Smooth muscle cell (in vitro differentiated cells): Measurements from ENCODE around the gene CD80. TPM values are rescaled to one million over a fixed set of nuclear protein-coding genes. Genes with fewer than 3 reads are reported as not detected.

Experiments used
- DNase-seq: peaks from one replicate; lab custom pipeline; 2025; ENCODE audit not compliant: unreplicated experiment; lab: John Stamatoyannopoulos, UW
- H2AFZ ChIP-seq: fragments of 200-600 bp; sonication (generic); 2 replicates; pipeline ENCODE4 v1.6.0; 2016; ENCODE audit warnings: antibody characterized with exemption, low read depth, mild to moderate bottlenecking
- H3F3A ChIP-seq: fragments of 200-600 bp; sonication (generic); 2 replicates; pipeline ENCODE4 v1.6.0; 2017; ENCODE audit warnings: antibody characterized with exemption, low read depth
- H3K27ac ChIP-seq: fragments of 200-600 bp; sonication (generic); 2 replicates; pipeline ENCODE4 v1.5.1; 2016; ENCODE audit warnings: low read depth, mild to moderate bottlenecking
- H3K27me3 ChIP-seq: fragments of 200-600 bp; sonication (generic); 2 replicates; pipeline ENCODE4 v1.6.1; 2016; ENCODE audit warnings: low read depth, mild to moderate bottlenecking
- H3K36me3 ChIP-seq: fragments of 200-600 bp; sonication (generic); 2 replicates; pipeline ENCODE4 v1.5.1; 2016; ENCODE audit warnings: low read depth
- H3K4me1 ChIP-seq: fragments of 200-600 bp; sonication (generic); 2 replicates; pipeline ENCODE4 v1.5.1; 2016; ENCODE audit warnings: low read depth
- H3K4me2 ChIP-seq: fragments of 200-600 bp; sonication (generic); 2 replicates; pipeline ENCODE4 v1.6.0; 2016; ENCODE audit warnings: mild to moderate bottlenecking
- H3K4me3 ChIP-seq: fragments of 200-600 bp; sonication (generic); 2 replicates; pipeline ENCODE4 v1.5.1; 2016; ENCODE audit warnings: mild to moderate bottlenecking
- H3K79me2 ChIP-seq: fragments of 200-600 bp; sonication (generic); 2 replicates; pipeline ENCODE4 v1.6.0; 2016; ENCODE audit warnings: low read depth, mild to moderate bottlenecking
- H3K9ac ChIP-seq: fragments of 200-600 bp; sonication (generic); 2 replicates; pipeline ENCODE4 v1.6.0; 2016; ENCODE audit warnings: low read depth
- H3K9me3 ChIP-seq: fragments of 200-600 bp; sonication (generic); replicated peaks from 2 replicates; pipeline ENCODE4 v1.5.1; 2016; ENCODE audit warnings: low read depth
- H4K20me1 ChIP-seq: fragments of 200-600 bp; sonication (generic); 2 replicates; pipeline ENCODE4 v1.6.0; 2016; ENCODE audit warnings: low read depth
- WGBS: methylation state at CpG from one replicate; pipeline ENCODE4 v1.1.7; 2016; ENCODE audit warnings: low lambda C conversion rate; 5-methylcytosine and 5-hydroxymethylcytosine counted together
- polyA plus RNA-seq: library from polyadenylated mRNA; unstranded; fragments of >200 nt; fragmentation: Nextera tagmentation; extraction: Ambion mirVana; gene quantifications from 2 replicates; pipeline ENCODE4 v1.2.1, GENCODE V29; 2016
- total RNA-seq: library from RNA; depleted of rRNA; stranded (reverse); fragments of >200 nt; gene quantifications from 2 replicates; pipeline ENCODE4 v1.2.3, GENCODE V29; 2014
- TF ChIP-seq, protein P1 (sequence below): fragments of 200-600 bp; sonication (generic); IDR thresholded peaks from 2 replicates; pipeline ENCODE4 v1.5.1; 2017; ENCODE audit warnings: borderline replicate concordance, mild to moderate bottlenecking, antibody characterized with exemption; ENCODE audit not compliant: insufficient read depth, poor library complexity, severe bottlenecking

CD80 gene
- total and polyA plus RNA-seq, 2 experiments from 2014 or later: not detected

DNA sequence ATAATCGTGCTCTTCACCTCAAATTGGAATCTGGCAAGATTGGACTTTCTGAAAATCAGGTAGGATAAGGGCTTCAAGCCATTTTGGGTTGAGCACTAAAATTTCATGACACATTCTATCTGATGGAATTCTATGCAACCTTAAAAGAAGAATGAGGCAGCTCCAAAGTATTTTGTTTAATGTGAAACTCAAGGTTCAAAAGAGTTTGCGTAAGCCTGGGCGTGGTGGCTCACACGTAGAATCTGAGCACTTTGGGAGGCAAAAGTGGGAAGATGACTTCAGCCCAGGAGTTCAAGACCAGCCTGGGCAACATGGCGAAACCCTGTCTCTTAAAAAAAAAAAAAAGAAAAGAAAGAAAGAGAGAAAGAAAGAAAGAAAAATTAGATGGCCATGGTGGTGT lies 34.7 kb upstream of the CD80 start:
- DNase-seq: no peak
- 91% methylated on average over 5 of the region's 5 CpGs for WGBS
- H3K4me2 ChIP-seq: no peak overlapping the region
- no peaks in the 10 kb centered on the region for H3K9me3 ChIP-seq
- no peaks in the 10 kb centered on the region for H3F3A ChIP-seq
- no peak overlapping the region for H3K4me3 ChIP-seq
- no peaks in the 10 kb centered on the region for H4K20me1 ChIP-seq
- TF ChIP-seq, protein P1, sequence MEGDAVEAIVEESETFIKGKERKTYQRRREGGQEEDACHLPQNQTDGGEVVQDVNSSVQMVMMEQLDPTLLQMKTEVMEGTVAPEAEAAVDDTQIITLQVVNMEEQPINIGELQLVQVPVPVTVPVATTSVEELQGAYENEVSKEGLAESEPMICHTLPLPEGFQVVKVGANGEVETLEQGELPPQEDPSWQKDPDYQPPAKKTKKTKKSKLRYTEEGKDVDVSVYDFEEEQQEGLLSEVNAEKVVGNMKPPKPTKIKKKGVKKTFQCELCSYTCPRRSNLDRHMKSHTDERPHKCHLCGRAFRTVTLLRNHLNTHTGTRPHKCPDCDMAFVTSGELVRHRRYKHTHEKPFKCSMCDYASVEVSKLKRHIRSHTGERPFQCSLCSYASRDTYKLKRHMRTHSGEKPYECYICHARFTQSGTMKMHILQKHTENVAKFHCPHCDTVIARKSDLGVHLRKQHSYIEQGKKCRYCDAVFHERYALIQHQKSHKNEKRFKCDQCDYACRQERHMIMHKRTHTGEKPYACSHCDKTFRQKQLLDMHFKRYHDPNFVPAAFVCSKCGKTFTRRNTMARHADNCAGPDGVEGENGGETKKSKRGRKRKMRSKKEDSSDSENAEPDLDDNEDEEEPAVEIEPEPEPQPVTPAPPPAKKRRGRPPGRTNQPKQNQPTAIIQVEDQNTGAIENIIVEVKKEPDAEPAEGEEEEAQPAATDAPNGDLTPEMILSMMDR: no peak
- H2AFZ ChIP-seq: no peak overlapping the region
- no peak overlapping the region for H3K9ac ChIP-seq
- no peaks in the 10 kb centered on the region for H3K79me2 ChIP-seq
- H3K4me1 ChIP-seq: no peaks in the 10 kb centered on the region
- H3K27ac ChIP-seq: no peak overlapping the region
- no peaks in the 10 kb centered on the region for H3K36me3 ChIP-seq
- no peaks in the 10 kb centered on the region for H3K27me3 ChIP-seq

DNA sequence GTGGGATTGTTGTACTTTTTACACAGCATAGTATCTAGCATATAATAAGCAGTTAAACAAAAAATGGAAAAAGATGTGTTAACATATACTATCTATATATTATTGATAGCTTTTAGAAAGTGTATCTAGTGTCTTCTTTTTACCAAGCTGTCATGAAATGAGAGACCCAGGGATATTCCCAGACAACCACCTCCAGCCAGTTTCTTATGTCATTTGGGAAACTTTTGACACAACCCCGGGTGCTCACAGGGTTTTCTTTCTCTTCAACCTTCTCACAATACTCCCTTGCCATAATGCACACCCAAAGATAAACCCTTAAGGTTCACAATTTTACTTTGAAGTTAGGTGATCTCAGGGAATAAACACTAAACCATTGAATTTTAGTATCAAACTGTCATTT lies 33.4 kb upstream of the CD80 start:
- WGBS: 90% methylated on average over 1 of the region's 1 CpG
- Histone ChIP-seq H3K27ac (no peak overlapping the region), H3K4me2 (no peak overlapping the region), H2AFZ (no peak overlapping the region), H3F3A (no peaks in the 10 kb centered on the region), H3K27me3 (no peaks in the 10 kb centered on the region), H3K9me3 (no peaks in the 10 kb centered on the region), H3K79me2 (no peaks in the 10 kb centered on the region), H3K36me3 (no peaks in the 10 kb centered on the region), H3K4me3 (no peak overlapping the region), H4K20me1 (no peaks in the 10 kb centered on the region), H3K4me1 (no peaks in the 10 kb centered on the region), H3K9ac (no peak overlapping the region)
- no peak for DNase-seq
- TF ChIP-seq, protein P1: no peak

DNA sequence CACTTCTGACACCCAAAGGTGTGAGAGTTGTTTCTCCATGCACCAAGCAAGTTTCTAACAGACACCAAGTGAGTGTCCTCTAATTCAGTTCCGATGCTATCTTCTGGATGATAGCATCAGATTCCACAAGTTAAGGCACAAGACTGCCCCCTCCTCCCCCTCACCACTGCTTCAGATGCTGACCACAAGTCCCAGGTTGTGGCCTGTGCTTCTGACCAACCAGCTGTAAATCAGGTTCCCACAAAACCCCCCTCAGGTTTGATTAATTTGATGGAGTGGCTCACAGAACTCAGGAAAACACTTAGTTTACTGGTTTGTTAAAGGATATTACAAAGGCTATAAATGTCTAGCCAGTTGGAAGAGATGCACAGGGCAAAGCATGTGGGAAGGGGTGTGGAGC lies 31.3 kb upstream of the CD80 start:
- Histone ChIP-seq H3K27ac (no peak overlapping the region), H3K4me3 (no peak overlapping the region), H3K27me3 (no peaks in the 10 kb centered on the region), H3K4me1 (no peaks in the 10 kb centered on the region), H3F3A (no peaks in the 10 kb centered on the region), H3K4me2 (no peak overlapping the region), H2AFZ (no peak overlapping the region), H3K79me2 (no peaks in the 10 kb centered on the region), H4K20me1 (no peaks in the 10 kb centered on the region), H3K9ac (no peak overlapping the region), H3K9me3 (no peaks in the 10 kb centered on the region), H3K36me3 (no peaks in the 10 kb centered on the region)
- WGBS: 79% methylated on average over 1 of the region's 1 CpG
- TF ChIP-seq, protein P1: no peak
- DNase-seq: no peak

DNA sequence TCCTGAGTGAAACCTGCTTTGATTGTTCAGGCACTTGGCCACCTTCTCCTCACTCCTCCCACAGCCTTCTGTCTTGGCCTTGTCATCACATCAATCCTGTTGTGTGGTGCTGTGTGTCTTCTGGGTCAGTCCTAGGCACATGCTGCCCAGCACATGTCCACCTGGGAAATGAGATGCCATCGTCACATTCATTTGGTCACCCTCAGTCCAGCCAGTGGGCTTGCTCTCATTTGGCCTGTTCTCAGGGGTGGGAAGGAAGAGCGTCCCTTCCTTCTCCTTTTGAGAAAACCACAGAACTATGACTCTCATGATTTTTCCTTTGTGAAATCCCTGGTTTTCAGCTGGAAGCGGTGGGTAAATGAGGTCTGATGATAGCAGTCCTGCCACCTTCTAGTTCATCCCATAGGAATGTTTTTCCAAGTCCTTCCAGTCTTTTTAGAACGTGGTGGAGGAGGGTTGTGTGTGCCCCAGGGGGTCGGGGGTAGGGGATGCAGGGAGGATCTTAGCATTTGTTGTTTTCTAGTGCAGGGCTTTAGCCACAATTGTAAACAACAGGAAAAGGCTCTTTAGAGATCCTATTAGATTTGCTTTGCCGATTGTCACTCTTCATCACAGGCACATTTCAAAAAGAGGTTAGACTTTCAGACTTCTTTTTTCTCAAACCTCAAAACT lies 29.8 kb upstream of the CD80 start:
- TF ChIP-seq, protein P1: no peak
- no peaks in the 10 kb centered on the region for H3K79me2 ChIP-seq
- 56% methylated on average over 6 of the region's 6 CpGs for WGBS
- no peaks in the 10 kb centered on the region for H3K27me3 ChIP-seq
- no peak for DNase-seq
- H3K4me1 ChIP-seq: no peaks in the 10 kb centered on the region
- H3K9ac ChIP-seq: no peak overlapping the region
- no peak overlapping the region for H2AFZ ChIP-seq
- H3K4me3 ChIP-seq: no peak overlapping the region
- no peaks in the 10 kb centered on the region for H4K20me1 ChIP-seq
- H3K9me3 ChIP-seq: no peaks in the 10 kb centered on the region
- no peaks in the 10 kb centered on the region for H3K36me3 ChIP-seq
- H3K4me2 ChIP-seq: no peak overlapping the region
- no peak overlapping the region for H3K27ac ChIP-seq
- no peaks in the 10 kb centered on the region for H3F3A ChIP-seq
